Anterior cingulate cortex (tissue), 58 donors: ENCODE measurements around the gene TLCD3A.
A peak's percentile ranks its signal among the peaks of the same experiment; 100 is the strongest.
"Not testable (repeated sequence)": the region's sequence is repeated elsewhere in the genome, so short reads cannot be mapped to it uniquely, and the experiment has no call there.

Source experiments
- DNase-seq, 58 donors: peaks; one replicate each; lab custom pipeline; 2025; lab: John Stamatoyannopoulos, UW

TLCD3A gene

DNA sequence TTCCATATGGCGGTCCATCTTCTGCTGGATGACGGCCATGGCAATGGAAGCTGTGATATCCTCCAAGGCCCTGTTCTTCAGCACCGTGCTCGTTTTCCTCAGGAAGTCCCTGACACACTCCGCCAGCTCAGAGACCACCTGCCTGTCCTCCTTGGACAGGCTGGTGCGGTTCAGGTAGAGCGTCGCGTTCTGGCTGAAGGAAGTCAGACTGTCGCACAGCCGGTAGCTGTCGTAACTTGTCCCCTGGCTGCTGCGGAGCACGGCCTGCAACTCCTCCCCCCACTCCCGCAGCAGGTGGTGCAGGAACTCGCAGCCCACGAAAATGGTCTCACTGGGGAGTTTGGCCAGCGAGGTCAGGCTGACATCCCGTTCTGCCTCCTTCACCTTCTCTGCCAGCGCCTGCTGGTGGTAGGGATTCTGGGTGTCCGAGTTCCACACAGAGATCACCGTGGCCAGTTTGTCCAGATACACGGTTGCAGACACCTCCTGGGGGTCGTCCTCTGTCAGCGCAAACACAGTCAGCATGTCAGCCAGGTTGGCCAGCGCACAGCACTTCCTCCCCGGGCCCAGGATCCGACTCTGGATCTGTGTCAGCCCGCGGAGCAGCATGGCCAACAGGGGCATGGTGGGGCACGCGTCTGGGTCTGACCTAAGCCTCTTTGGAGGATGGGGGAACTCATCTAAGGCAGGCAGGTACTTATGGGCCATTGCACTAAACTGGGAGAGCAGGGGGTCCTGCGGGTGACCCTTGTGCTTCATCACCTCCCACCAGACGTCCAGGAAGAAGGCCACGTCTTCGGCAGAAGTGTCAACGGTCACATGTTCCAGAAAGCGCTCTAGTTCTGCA is 14.6 kb downstream of the TLCD3A start:
- DNase-seq: no peak

DNA sequence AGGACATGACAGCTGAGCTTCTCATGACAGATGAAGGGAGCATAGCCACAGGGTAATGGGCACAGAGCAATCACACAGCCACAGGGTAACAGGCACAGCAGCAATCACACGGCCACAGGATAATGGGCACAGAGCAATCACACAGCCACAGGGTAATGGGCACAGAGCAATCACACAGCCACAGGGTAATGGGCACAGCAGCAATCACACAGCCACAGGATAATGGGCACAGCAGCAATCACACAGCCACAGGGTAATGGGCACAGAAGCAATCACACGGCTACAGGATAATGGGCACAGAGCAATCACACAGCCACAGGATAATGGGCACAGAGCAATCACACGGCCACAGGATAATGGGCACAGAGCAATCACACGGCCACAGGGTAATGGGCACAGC is 16.2 kb downstream of the TLCD3A start:
- not testable (repeated sequence) for DNase-seq

DNA sequence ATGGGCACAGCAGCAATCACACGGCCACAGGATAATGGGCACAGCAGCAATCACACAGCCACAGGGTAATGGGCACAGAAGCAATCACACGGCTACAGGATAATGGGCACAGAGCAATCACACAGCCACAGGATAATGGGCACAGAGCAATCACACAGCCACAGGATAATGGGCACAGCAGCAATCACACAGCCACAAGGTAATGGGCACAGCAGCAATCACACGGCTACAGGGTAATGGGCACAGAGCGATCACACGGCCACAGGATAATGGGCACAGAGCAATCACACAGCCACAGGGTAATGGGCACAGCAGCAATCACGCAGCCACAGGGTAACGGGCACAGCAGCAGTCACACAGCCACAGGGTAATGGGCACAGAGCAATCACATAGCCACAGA is 17.0 kb downstream of the TLCD3A start:
- DNase-seq: not testable (repeated sequence)

DNA sequence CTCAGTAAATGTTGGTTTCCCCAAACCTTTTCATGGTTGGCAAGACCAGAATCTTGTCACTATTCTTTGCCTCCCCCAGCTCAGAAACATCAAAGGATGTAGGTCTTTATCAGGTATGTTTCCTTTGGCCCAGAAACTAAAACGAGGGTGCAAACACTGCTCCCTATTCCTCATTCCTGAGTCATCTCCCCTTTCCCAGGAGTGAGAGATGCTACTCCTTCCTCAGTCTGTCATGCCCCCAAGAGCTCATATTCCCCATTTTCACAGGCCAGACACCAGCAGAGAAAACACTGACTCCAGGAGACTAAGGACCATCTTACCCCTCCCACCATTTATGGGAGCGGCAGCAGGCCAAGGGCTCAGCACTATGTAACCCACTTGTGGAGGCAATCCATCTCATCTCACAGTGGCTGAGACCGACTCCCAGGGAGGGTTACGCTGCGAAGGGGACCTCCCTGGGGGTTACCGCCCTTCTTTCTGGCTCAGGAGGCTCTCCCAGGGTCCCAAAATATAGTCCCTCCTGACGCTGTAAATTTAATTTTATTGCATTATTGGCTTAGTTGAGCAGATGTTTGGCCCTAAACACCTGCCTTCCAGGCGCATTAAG is 18.1 kb downstream of the TLCD3A start:
- DNase-seq: no peak

DNA sequence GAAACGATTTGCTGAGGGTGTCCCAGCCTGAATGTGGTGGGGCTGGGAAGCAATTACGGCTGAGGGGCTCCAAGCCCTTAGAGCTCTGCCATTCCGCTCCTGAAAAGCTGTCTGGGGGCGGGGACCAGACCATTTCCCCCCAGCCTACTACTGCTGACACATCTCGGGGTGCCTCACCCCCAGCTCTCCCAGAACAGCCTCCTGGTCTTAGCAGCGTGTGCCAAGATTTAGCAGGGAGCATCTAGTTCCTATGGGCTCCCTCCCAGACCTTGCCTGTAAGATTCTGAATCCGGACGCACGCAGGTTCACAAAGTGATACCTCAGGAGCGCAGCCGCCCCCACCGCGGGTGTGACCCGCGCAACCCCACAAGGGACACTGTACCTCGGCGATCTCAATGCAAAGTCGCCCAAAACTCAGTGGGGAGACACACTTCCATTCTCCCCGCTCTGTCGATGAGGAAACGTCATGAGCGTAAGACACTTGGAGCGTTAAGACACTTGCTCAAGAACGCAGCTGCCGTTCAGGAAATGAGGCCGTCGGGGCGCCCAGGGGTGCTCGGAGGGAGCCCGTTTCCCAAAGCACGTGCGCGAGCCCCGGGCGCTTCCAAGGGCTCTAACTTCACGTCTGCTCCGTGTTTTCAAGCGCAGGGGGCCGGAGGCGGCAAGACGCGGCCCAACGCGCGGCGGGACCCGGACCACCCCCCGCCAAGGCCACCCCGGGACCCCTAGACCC is 19.0 kb downstream of the TLCD3A start:
- DNase-seq: peak in 5 of 58 donors; percentile 20 to 46 (median 30)

DNA sequence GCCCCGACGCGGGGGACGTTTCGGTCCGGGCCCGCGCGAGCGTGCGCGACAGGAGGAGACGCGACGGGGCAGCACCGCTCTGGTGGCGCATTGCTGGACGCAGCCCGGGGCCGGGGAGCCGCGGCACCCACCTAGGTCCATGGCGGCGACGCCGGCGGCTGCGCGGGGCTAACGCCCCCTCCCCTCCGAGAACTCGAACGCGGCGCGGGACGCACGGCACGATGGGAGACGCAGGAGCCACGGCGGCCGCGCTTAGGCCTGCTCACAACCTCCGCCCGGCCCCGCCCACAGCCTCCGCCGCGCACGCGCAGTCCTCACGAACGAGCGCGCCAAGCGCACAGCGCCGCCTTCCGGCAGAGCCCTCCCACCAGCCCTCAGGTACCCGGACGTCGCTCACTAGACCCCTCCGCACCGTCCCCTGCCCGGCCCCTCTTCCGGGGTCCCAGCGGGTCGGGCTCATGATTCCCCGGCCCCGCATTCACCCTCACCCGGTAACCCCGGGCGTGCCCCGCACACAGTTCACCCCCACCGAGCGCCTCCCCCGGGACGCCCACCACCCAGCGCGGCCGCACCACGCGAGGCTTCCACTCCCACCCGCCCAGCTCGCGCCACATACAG is 19.7 kb downstream of the TLCD3A start, which contains the start of gene GEMIN4:
GEMIN4 (minus strand) TSS at position 263 of the 618 bp plus-strand sequence; CDS start at position 141, 122 bp downstream.
- peak; percentile 9 to 94 (median 84) for DNase-seq

DNA sequence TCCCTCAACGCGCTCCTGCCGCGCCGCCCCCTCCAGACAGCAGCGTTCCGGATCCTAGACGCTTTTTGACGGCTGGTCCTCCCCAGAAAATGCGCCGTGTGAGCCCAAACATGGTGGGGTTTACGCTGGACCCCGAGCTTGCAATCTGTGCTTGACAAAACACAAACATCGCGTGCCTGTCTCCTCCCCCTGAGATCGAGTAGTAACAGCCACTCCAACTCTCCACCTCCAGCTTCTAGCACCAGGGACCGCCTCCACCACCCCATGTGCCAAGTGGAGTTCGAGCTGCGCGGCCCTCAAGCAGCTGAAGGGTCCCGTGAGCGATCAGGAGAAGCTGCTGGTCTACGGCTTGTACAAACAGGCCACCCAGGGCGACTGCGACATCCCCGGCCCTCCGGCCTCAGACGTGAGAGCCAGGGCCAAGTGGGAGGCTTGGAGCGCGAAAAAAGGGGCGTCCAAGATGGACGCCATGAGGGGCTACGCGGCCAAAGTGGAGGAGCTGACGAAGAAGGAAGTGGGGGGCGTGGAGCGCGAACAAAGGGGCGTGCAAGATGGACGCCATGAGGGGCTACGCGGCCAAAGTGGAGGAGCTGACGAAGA is 20.3 kb downstream of the TLCD3A start:
- peak in 17 of 58 donors; percentile 7 to 59 (median 35) for DNase-seq

DNA sequence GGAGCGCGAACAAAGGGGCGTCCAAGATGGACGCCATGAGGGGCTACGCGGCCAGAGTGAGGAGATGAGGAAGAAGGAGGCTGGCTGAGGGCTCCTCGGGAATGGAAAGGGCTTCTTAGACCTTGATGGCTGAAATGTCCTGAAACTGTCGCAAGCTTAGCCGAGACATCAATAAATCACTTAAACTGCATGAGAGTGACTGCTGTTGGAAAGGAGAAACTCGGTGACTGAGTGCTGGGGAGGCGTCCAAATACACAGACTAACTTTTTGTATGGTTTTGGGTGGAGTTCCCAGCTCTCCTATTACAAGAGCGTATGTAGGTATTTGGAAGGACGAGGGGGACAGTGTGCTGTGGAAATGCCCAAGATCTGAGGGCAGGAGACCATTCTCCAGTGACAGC is 21.0 kb downstream of the TLCD3A start:
- no peak for DNase-seq

DNA sequence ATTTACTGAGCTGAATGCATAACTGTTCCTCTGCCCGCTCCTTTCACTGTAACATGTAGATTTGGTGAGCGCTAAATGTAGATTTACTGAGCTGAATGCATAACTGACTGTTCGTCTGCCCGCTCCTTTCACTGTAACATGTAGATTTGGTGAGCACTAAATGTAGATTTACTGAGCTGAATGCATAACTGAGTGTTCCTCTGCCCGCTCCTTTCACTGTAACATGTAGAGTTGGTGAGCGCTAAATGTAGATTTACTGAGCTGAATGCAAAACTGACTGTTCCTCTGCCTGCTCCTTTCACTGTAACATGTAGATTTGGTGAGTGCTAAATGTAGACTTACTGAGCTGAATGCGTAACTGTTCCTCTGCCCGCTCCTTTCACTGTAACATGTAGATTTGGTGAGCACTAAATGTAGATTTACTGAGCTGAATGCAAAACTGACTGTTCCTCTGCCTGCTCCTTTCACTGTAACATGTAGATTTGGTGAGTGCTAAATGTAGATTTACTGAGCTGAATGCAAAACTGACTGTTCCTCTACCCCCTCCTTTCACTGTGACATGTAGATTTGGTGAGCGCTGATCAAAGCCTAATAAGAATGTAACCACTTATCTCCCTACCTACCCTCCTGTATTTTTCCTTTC is 23.0 kb downstream of the TLCD3A start:
- DNase-seq: not testable (repeated sequence)

DNA sequence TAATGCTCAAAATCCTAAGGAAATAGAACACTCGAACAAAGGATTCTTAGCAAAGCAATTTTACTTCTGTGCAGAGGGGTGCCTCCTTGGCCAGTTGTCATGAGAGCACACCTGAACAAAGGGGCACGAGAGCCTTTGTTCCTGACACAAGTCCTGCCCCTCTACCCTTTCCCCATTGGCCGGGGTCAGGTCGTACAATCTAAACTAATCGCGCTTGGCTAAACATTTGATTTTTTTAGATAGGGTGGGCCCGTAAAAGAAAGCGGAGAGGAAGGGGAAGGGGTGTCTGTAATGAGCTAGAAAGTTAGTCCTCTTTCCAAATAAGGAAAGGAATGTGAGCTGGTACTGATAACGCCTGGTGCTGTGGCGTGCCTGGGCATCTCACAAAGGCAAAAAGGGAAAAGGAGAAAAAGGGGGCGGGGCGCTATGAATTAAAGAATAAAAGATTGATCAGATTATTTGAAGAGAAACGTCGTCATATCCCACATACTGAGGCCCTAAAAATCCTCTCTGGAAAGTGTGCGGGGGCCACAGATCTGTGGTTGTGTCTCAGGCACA is 23.7 kb downstream of the TLCD3A start:
- not testable (repeated sequence) for DNase-seq

DNA sequence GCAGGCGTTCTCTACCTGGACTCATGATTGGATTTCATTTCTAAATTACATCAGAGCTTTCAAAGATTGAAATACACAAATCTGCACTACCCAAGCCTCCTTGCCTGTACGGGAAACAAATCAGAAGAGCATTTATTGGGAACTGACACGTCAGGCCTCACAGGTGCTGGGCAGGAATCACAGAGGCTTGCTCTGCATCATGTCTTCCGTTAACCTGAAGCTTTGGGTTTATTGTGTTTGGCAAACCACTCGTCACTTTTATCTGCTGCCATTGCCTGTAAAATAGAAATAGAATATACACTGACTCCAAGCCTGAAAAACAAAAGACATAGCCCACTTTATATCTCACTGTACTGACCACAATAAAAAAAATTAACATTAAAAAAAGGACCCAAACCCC is 27.6 kb downstream of the TLCD3A start:
- DNase-seq: no peak

DNA sequence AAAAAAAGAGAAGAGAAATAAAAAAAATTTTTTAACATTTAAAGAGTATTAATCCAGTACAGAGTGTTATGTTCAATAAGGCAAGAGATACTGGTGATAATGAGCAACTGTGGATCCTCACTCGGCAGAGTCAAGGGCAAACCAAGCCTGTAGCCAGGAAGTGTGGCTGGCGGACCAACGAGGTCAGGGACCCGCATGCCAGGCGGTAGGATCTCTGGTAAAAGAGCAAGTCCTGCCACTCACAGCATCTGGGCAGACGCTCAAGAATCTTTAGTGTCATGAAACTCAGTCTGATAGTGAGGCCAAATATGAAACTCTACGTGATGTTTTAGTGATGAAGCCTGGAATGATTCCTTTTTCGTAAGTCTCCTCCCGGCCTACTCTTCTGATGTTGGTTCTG is 28.0 kb downstream of the TLCD3A start:
- no peak for DNase-seq

DNA sequence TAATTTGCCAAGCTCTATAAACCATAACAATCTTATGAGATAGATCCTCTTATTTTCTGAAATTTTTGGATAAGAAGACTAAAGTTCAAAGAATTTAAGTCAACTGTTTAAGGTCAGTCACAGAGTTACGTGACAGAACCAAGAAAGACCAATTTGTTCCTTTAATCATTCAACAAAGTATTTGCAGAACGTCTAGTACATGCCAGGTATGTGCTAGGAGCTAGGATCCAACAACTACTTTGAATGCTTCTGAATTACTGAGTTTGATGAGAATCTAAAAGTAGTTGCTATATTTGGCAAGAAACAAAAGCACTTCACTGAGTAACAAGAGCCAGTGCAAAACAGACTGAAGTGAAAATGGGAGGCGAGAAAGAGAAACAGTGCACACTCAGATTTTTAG is 34.7 kb downstream of the TLCD3A start:
- no peak for DNase-seq

DNA sequence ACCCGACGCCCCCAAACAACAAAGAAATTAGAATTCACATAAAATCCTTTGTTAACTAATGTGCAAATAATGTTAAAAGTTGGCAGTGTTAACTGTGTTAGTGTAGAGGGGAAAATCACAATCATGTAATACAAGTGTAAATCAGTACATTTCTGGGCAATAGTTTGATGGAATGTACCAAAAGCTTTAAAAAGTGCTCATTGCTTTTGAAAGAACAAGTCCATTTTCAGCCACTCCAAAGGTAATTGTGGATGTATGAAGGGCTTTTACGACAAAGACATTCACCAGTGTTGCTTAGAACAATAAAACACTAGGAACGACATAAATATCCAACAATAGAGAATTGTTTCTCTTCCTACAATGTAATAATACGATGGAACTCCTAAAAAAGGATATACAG is 40.6 kb downstream of the TLCD3A start:
- no peak for DNase-seq

DNA sequence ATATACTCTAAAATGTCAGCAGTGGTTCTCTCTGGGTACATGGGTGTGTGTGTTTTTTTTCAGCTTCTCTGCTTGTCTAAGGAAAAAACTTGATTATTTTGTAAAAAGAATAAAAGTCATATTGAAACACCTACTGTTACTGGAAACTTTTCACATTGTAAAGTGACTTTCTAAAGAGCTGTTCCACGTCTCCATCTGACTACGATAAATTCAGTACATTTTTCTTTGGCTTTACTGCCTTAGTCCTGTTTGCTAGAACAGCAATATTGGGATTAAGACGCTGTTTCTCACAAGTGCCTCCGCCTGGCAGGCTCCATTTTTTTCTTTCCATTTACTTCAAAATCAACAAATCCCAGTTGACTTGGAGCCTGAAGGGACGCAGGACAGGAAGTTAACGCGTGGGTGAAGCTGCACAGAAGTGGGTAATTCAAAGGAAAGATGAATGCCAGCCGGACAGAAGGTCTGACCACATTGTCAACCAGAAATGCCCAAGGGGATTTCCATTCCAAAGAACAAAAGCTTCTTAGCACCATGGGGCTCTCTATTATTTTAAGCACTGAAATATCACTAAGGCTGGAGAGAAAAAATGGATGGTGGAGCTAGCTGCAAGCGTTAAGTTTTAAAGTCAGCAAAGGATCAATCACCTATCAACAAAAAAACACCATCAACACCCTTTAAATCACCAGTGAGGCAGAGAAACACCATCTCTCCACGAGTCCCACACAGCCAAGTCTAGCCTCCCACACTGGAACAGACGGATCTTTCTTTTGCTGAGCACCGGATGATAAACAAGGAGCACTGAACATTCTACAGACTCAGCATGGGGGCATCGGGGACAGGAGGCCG is 41.3 kb downstream of the TLCD3A start:
- no peak for DNase-seq

DNA sequence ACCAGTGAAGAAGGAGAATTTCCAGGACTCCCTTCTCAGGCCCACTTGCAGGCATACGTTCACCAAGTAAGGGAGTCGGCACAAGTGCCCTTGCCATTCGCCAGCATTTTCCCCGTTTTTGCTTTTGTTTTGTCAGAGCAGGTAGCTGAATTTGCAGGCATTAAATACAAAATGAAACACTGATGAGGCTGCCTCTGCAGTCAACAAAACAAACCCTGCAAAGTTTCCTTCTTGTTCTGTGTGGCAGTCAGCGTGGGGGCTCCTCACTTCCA is 41.9 kb downstream of the TLCD3A start:
- DNase-seq: no peak

DNA sequence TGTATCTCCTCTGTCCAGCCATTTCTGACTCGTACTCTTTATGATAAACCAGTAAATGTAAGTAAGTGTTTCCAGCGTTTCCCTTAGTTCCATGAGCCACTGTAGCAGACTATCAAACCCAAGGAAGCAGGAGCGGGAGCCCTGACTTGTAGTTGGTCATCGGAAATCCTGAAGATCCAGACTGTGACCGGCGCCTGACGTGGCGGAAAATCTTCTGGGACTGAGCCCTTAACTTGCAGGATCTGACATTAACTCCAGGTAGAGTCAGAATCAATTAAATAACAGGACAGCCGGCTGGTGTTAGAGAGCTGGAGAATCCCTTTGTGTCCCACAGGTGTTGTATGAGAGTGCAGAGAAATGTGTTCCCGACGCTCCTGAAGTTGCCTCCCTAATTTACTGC is 45.7 kb downstream of the TLCD3A start:
- DNase-seq: no peak

DNA sequence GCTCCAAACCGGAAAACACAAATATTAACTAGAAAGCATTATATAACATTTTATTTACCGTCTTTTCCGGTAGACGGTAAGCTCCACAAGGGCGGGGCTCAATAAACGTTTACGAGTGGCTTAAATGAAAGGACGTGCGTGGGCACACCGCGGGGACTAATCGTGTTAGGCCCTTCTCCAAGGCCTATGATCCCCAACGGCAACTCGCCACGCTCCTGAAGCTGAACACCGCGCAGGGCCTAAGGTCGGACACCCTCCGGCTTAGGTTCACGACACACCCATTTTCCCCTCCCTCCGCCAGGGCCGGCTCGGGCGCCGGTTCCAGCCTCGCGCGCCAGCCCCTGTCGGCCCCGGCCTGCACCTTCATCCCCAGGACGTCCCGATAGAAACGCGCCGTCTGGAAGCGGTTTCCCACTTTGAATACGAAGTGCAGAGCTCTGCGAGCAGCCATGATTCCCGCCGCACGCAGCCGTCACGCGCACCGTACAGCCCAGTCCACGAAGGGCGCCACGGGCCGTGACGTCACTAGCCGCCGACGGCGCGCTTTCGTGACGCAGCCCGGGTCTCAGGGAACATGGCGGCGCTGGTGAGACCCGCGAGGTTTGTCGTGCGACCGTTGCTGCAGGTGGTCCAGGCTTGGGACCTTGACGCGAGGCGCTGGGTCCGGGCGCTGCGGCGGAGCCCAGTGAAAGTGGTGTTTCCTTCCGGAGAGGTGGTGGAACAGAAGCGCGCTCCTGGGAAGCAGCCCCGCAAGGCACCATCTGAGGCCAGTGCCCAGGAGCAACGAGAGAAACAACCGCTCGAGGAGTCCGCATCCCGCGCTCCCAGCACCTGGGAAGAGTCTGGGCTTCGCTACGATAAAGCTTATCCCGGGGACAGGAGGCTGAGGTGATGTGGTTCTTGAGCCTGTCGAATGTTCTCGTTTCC is 49.7 kb downstream of the TLCD3A start, which contains the start of the genes GLOD4 and MRM3:
GLOD4 (minus strand) TSS at position 476 of the 927 bp plus-strand sequence; CDS start at position 451, 25 bp downstream.
MRM3 (plus strand) TSS at position 549 of the 927 bp plus-strand sequence; CDS start at position 575, 26 bp downstream.
- DNase-seq: peak in 57 of 58 donors; percentile 48 to 97 (median 85)
